ENCODE data around the gene SYT12.

GRCh38 chr11:67085617-67086016, 62.7 kb downstream of the SYT12 start:
- TF ChIP-seq, protein P1, sequence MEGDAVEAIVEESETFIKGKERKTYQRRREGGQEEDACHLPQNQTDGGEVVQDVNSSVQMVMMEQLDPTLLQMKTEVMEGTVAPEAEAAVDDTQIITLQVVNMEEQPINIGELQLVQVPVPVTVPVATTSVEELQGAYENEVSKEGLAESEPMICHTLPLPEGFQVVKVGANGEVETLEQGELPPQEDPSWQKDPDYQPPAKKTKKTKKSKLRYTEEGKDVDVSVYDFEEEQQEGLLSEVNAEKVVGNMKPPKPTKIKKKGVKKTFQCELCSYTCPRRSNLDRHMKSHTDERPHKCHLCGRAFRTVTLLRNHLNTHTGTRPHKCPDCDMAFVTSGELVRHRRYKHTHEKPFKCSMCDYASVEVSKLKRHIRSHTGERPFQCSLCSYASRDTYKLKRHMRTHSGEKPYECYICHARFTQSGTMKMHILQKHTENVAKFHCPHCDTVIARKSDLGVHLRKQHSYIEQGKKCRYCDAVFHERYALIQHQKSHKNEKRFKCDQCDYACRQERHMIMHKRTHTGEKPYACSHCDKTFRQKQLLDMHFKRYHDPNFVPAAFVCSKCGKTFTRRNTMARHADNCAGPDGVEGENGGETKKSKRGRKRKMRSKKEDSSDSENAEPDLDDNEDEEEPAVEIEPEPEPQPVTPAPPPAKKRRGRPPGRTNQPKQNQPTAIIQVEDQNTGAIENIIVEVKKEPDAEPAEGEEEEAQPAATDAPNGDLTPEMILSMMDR (IDR thresholded peaks at IDR 0.05; ENCODE audit: poor library complexity, severe bottlenecking), result no peak
- TF ChIP-seq EP300 (conservative IDR thresholded peaks at IDR 0.05; ENCODE audit: poor library complexity, severe bottlenecking) (no peak), POLR2AphosphoS5 (IDR thresholded peaks at IDR 0.05) (no peak), EZH2 (IDR thresholded peaks at IDR 0.05; ENCODE audit: borderline replicate concordance, insufficient read depth, low read length, poor library complexity, severe bottlenecking) (no peak)

Data from neural cell (in vitro differentiated cells).